GM10266 (cell line): ENCODE measurements around the gene KCNAB1.
"Not testable (repeated sequence)": the region's sequence is repeated elsewhere in the genome, so short reads cannot be mapped to it uniquely, and the experiment has no call there.

ENCODE experiments used
- DNase-seq: peaks from one replicate; pipeline ENCODE4 v3.0.0; 2012; ENCODE audit errors: extremely low spot score
- TF ChIP-seq, protein P1 (sequence below): IDR thresholded peaks from 2 replicates; pipeline ENCODE4 v1.5.1; 2012; ENCODE audit warnings: mild to moderate bottlenecking, low read depth; ENCODE audit not compliant: control insufficient read depth, insufficient read depth; ENCODE audit errors: missing control alignments

KCNAB1 gene

DNA sequence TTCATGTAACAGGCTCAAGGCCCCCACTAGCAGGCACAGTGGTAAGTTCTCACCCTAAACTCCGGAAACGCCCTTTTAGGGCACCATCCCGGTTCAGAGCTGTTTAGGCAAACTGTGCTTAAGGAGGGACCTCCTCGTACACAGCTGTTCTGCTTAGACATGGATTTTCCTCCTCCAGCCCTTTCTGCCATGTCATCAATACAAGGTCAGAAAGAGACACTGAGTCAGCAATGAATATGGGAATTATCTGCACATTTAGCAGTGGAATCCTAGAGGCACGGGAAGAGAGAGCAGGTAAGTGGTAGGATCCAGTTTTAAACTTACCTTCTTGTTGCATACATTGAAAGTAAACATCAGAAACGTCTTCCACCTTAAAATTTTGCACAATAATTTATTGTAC, 107.3 kb downstream of the KCNAB1 start:
- TF ChIP-seq, protein P1, sequence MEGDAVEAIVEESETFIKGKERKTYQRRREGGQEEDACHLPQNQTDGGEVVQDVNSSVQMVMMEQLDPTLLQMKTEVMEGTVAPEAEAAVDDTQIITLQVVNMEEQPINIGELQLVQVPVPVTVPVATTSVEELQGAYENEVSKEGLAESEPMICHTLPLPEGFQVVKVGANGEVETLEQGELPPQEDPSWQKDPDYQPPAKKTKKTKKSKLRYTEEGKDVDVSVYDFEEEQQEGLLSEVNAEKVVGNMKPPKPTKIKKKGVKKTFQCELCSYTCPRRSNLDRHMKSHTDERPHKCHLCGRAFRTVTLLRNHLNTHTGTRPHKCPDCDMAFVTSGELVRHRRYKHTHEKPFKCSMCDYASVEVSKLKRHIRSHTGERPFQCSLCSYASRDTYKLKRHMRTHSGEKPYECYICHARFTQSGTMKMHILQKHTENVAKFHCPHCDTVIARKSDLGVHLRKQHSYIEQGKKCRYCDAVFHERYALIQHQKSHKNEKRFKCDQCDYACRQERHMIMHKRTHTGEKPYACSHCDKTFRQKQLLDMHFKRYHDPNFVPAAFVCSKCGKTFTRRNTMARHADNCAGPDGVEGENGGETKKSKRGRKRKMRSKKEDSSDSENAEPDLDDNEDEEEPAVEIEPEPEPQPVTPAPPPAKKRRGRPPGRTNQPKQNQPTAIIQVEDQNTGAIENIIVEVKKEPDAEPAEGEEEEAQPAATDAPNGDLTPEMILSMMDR = no peak

DNA sequence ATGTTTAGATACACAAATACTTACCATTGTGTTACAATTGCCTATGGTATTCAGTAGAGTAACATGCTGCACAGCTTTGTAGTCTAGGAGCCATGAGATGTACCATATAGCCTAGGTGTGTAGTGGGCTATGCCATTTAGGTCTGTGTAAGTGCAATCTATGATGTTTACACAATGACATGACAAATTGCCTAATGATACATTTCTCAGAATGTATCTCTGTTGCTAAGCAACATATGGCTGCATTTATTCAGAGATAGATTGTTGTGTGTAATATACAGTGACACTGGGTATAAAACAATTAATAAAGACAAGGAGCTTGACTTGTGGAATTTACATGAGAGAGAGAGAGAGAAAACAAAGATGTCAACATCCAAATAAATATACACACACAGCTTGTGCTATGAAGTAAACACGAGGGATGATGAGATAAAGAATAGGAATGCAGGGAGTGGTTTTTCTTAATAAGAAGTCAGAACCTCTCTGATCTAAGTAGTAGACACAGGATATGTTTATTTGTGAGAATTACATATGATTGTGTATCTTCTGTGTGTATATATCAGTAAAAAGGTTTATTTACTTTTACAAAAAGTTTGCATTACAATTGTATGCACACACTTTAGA, 110.0 kb downstream of the KCNAB1 start:
- DNase-seq = no peak
- TF ChIP-seq, protein P1 = no peak

More for the DNA sequence above, 107.3 kb downstream of the KCNAB1 start:
- no peak for DNase-seq

DNA sequence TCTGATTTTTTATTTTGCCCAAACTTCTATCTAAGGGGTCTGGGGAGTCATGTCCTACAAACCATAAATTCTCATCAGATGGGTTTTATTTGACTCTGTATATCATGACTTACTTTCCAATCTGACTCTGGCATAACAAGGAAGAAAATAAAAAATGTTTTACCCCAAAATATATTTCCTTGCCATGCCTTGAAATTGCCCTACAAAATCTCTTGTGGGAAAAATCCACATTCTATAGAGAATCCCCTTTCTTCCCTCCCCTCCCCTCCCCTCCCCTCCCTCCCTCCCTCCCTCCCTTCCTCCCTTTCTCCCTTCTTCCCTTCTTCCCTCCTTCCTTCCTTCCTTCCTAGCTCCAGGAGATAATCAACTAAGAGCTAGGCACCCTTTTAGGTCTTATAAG, 110.8 kb downstream of the KCNAB1 start:
- not testable (repeated sequence) for DNase-seq

DNA sequence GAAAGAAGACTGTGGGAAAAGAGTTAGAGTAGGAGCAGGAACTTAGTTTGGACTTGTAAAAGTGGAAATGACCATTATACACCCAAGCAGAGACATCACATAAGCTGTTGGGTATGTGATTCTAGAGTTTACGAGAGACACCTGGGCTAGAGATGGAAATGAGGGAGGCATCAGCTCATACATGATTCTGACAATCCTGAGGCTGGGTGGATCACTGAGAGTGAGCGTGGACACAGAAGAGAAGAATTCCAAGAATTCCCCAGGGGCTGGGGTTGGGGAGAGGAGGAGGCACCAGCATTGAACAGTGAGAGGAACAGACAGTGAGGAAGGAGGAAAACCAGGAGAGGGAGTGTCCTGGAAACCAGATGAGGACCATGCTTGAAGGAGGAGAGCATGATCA, 113.5 kb downstream of the KCNAB1 start:
- TF ChIP-seq, protein P1 = no peak
- DNase-seq = no peak

DNA sequence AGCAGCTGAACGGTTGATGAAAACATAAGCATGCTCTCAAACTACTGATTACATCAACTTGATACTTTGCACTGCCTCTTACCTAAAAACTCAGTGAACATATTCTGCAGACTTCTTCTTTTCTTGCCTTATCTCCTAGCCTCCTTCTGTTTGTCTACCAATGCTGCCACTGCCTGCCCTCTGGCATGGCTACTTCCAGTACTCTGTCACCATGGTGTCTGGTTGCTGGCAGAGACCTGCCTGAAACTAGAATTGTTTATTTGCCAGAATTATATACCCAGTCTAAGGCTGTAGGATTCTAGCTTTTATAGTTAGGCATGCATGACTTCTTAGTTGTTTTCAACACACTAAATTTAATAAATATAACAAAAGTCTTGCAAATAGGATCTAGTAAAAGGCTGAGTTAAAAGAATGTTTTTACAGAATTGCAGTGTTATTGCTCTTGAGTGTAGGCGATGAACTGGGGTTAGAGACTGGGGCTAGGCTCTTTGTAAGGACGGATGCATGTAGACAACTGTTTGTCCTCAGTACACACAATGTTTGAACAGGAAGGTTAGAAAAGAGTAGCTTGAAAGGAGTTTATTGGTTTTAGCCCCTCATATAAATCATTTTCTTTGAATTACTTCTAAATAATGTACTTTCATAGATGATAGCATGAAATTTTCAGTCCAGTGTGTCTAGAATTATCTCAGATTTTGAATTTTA, 116.3 kb downstream of the KCNAB1 start:
- no peak for DNase-seq
- TF ChIP-seq, protein P1 = no peak

DNA sequence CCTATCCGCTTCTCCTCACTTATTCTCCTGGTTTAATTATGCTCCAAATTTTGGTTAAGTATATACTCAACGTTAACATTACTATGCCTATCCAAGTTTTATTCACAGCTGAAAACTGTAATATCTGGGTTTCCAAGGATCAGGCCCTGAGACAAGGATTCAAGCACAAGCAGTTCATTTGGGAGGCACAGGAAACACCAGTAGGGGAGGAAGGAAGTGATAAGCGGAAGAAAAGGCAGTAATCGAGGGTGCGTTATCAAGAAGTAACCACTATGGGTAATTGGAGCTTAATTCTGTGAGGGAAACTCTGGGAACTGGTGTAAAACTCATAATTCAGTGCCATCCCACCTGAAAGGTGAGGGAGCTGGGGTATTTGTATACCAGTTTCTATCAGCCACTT, 120.3 kb downstream of the KCNAB1 start:
- no peak for DNase-seq
- TF ChIP-seq, protein P1 = no peak

DNA sequence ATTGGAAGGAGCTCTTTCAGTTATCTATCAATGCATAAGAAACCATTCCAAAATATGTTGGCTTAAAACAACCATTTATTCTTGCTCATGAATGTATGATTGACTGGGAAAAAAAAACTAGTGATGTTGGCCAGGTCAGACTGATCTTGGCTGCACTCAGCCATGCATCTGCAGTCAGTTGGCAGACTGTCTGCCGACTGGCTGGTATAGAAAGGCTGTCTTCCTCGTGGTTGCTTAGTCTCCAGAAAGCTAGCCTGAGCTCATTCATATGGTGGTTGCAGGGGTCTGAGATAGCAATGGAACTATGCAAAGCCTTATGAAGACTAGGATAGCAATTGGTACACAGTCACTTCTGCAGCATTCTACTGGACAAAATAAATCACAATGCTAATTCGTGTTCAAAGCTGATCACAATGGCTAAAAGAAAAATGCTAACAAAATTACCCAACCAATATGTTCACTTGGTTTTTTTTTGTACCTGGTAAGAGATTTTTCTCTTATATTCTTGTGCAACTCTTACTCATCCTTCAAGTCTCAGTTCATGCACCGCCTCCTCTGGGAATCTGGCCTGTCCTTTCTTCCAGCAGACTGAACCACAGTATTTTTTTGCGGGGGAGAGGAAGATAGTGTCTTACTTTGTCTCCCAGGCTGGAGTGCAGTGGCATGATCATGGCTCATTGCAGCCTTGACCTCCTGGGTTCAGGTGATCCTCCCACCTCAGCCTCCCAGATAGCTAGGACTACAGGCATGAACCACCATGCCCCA, 126.8 kb downstream of the KCNAB1 start:
- DNase-seq = no peak
- TF ChIP-seq, protein P1 = no peak
